Breast epithelium (tissue), 4 donors: ENCODE data around the gene HES3. TPM values are rescaled to one million over a fixed set of nuclear protein-coding genes. Genes with fewer than 3 reads are reported as not detected.

ENCODE experiments used
- DNase-seq, 2 donors: peaks; one replicate each; pipeline ENCODE4 v3.0.0-alpha.2; 2019; ENCODE audit warnings: low spot score in 2 of 2
- H3K27ac ChIP-seq, 2 donors: fragments of 200-600 bp; sonication (generic) in 1 of 2; one replicate each; pipeline ENCODE4 v1.5.1; 2016 to 2019; ENCODE audit warnings: mild to moderate bottlenecking in 1 of 2
- H3K27me3 ChIP-seq, 2 donors: fragments of 200-600 bp; sonication (generic) in 1 of 2; one replicate each; pipeline versions ENCODE4 v1.5.1 to v1.6.0; 2017 to 2019; ENCODE audit warnings: control low read depth in 1 of 2, mild to moderate bottlenecking in 1 of 2
- H3K36me3 ChIP-seq: fragments of 200-600 bp; one replicate; pipeline ENCODE4 v1.5.1; 2019
- H3K4me1 ChIP-seq, 2 donors: fragments of 200-600 bp; sonication (generic); one replicate each; pipeline ENCODE4 v1.5.1; 2016 to 2019; ENCODE audit warnings: control low read depth in 1 of 2
- H3K4me3 ChIP-seq, 3 donors: fragments of 200-600 bp; sonication (generic); 1 replicate in 2 of 3; 2 replicates in 1 of 3; pipeline ENCODE4 v1.5.1; 2016 to 2019; ENCODE audit warnings: mild to moderate bottlenecking in 3 of 3, moderate library complexity in 2 of 3
- H3K9me3 ChIP-seq, 2 donors: fragments of 200-600 bp; sonication (generic) in 1 of 2; one replicate each; pipeline ENCODE4 v1.5.1; 2016 to 2019; ENCODE audit warnings: control low read depth in 1 of 2
- POLR2A ChIP-seq: fragments of 450-650 bp; IDR thresholded peaks from one replicate; pipeline ENCODE4 v1.6.1; 2016; ENCODE audit warnings: antibody characterized with exemption, mild to moderate bottlenecking, moderate library complexity
- POLR2AphosphoS5 ChIP-seq, 3 donors: sonication (generic); formaldehyde crosslinking; IDR thresholded peaks; one replicate each; pipeline ENCODE4 v1.6.1; 2017; ENCODE audit warnings: antibody characterized with exemption in 3 of 3
- intact Hi-C: fragments of 100-400 bp; cut with DNase I; formaldehyde crosslinking; loops from one replicate; pipeline ENCODE4 v1.15.1; 2023; ENCODE audit warnings: low total_unique reads
- total RNA-seq, 3 donors: library from RNA; depleted of rRNA; stranded (reverse); fragments of >200 nt; gene quantifications; one replicate each; pipeline ENCODE4 v1.1.0, GENCODE V29; 2016
- TF ChIP-seq, protein P1 (sequence below), 3 donors: fragments of 450-650 bp; IDR thresholded peaks; one replicate each; pipeline ENCODE4 v1.5.1; 2016 to 2017; ENCODE audit warnings: antibody characterized with exemption in 3 of 3, mild to moderate bottlenecking in 3 of 3, moderate library complexity in 3 of 3

Gene HES3
- total RNA-seq, 3 donors from 2014 or later, result not detected

GRCh38 chr1:6251233-6251632 is 7.3 kb downstream of the HES3 start:
- peaks cover 6 to 42% of the 10 kb centered on the region in 2 donors for H3K27me3 ChIP-seq

DNA sequence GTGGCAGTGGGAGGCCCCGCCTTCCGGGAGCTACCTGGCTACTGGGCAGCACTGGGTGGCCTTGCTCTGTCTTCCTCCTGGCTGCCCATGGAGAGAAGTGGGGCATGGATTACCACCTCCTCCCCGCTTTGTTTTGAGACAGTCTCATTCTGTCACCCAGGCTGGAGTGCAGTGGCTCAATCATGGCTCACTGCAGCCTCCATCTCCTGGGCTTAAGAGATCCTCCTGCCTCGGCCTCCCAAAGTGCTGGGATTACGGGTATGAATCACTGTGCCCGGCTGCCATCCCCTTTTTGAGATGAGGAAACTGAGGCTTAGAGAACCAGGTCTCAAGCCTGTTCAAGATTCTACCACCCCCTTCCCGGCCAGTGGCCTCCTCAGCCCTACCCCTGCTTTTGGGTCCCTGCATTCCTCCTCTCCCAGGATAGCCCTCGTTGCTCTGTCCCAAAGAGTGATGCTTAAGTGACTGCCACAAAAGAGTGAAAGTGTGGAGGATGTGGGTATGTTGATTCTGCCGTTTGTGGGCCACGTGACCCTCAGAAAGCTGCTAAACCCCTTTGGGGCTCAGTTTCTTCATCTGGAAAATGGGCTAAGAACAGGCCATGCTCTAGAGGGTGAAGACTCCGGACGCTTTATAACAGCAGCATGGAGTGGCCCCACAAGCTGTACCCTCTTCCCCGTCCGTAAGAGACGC is 7.8 kb downstream of the HES3 start:
- TF ChIP-seq POLR2AphosphoS5 (IDR thresholded peaks at IDR 0.05), result no peak
- TF ChIP-seq, protein P1, sequence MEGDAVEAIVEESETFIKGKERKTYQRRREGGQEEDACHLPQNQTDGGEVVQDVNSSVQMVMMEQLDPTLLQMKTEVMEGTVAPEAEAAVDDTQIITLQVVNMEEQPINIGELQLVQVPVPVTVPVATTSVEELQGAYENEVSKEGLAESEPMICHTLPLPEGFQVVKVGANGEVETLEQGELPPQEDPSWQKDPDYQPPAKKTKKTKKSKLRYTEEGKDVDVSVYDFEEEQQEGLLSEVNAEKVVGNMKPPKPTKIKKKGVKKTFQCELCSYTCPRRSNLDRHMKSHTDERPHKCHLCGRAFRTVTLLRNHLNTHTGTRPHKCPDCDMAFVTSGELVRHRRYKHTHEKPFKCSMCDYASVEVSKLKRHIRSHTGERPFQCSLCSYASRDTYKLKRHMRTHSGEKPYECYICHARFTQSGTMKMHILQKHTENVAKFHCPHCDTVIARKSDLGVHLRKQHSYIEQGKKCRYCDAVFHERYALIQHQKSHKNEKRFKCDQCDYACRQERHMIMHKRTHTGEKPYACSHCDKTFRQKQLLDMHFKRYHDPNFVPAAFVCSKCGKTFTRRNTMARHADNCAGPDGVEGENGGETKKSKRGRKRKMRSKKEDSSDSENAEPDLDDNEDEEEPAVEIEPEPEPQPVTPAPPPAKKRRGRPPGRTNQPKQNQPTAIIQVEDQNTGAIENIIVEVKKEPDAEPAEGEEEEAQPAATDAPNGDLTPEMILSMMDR (IDR thresholded peaks at IDR 0.05), result no peak
- no peak for TF ChIP-seq POLR2A
- intact Hi-C loops, result no loop called here
- no peaks in the 10 kb centered on the region for H3K9me3 ChIP-seq
- no peaks in the 10 kb centered on the region for H3K4me1 ChIP-seq
- H3K4me3 ChIP-seq, result no peak overlapping the region
- peaks cover 6 to 39% of the 10 kb centered on the region in 2 donors for H3K27me3 ChIP-seq
- no peak overlapping the region for H3K27ac ChIP-seq
- no peaks in the 10 kb centered on the region for H3K36me3 ChIP-seq
- no peak for DNase-seq

More at GRCh38 chr1:6251233-6251632, 7.3 kb downstream of the HES3 start:
- Histone ChIP-seq H3K36me3 (no peaks in the 10 kb centered on the region), H3K27ac (no peak overlapping the region), H3K4me1 (no peaks in the 10 kb centered on the region), H3K9me3 (no peaks in the 10 kb centered on the region), H3K4me3 (no peak overlapping the region)
- intact Hi-C loops, result no loop called here
- no peak for TF ChIP-seq POLR2A
- TF ChIP-seq, protein P1 (IDR thresholded peaks at IDR 0.05), result no peak
- TF ChIP-seq POLR2AphosphoS5 (IDR thresholded peaks at IDR 0.05), result no peak
- DNase-seq, result no peak

- no peak for DNase-seq
- peaks cover 6 to 39% of the 10 kb centered on the region in 2 donors for H3K27me3 ChIP-seq
- H3K9me3 ChIP-seq, result no peaks in the 10 kb centered on the region
- no peaks in the 10 kb centered on the region for H3K36me3 ChIP-seq
- intact Hi-C loops, result no loop called here
- no peaks in the 10 kb centered on the region for H3K4me1 ChIP-seq
- H3K27ac ChIP-seq, result no peak overlapping the region
- H3K4me3 ChIP-seq, result no peak overlapping the region
- TF ChIP-seq POLR2A, result no peak
- TF ChIP-seq, protein P1 (IDR thresholded peaks at IDR 0.05), result no peak
- no peak for TF ChIP-seq POLR2AphosphoS5 (IDR thresholded peaks at IDR 0.05)
Measured at GRCh38 chr1:6252374-6252710, 8.4 kb downstream of the HES3 start.

DNA sequence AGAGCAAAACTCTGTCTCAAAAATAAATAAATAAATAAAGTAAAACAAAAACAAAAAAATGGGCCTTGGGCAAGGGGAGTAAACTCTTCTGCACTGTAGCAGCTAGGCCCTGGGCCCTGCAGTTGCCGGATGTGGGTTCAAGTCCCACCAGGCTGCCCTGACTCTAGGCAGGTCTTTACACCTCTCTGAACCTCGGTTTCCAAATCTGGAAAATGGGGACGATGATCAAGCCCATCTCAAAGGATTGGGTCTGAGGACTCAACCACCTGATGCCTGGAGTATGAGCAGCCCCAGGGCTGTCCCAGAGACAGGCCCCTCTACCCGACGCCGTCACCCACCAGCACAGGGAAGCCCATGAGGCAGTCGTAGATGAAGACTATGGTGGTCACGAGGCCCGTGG is 9.4 kb downstream of the HES3 start:
- H3K36me3 ChIP-seq, result no peaks in the 10 kb centered on the region
- TF ChIP-seq, protein P1 (IDR thresholded peaks at IDR 0.05), result no peak
- no peak for TF ChIP-seq POLR2A
- H3K4me1 ChIP-seq, result no peaks in the 10 kb centered on the region
- no peak for DNase-seq
- intact Hi-C loops, result no loop called here
- no peak overlapping the region for H3K4me3 ChIP-seq
- peaks cover 6 to 32% of the 10 kb centered on the region in 2 donors for H3K27me3 ChIP-seq
- H3K9me3 ChIP-seq, result no peaks in the 10 kb centered on the region
- no peak overlapping the region for H3K27ac ChIP-seq

GRCh38 chr1:6254691-6255090 is 10.7 kb downstream of the HES3 start:
- intact Hi-C loops, result no loop called here
- DNase-seq, result no peak
- H3K9me3 ChIP-seq, result no peaks in the 10 kb centered on the region
- no peak for TF ChIP-seq POLR2AphosphoS5 (IDR thresholded peaks at IDR 0.05)
- TF ChIP-seq, protein P1 (IDR thresholded peaks at IDR 0.05), result no peak
- TF ChIP-seq POLR2A, result no peak
- peaks cover 0 to 24% of the 10 kb centered on the region in 2 donors for H3K27me3 ChIP-seq
- no peak overlapping the region for H3K4me3 ChIP-seq
- H3K4me1 ChIP-seq, result no peaks in the 10 kb centered on the region
- no peak overlapping the region for H3K27ac ChIP-seq
- H3K36me3 ChIP-seq, result no peaks in the 10 kb centered on the region
